H1 (cell line): ENCODE results near the gene MAP1LC3A. TPM values are rescaled to one million over a fixed set of nuclear protein-coding genes. Genes with fewer than 3 reads are reported as not detected.

ENCODE experiments used
- EGR1 ChIP-seq: IDR thresholded peaks from 2 replicates; pipeline ENCODE4 v1.6.1; 2011; ENCODE audit warnings: low read depth, low read length, borderline replicate concordance
- KDM1A ChIP-seq: fragments of 200-600, 300-600 bp; sonication (generic); IDR thresholded peaks from 2 replicates; pipeline ENCODE4 v1.7.1; 2016; ENCODE audit warnings: mild to moderate bottlenecking, low read length, borderline replicate concordance
- SIX5 ChIP-seq: IDR thresholded peaks from 2 replicates; pipeline ENCODE4 v1.6.1; 2011; ENCODE audit warnings: mild to moderate bottlenecking, low read depth, low read length
- polyA plus RNA-seq, 7 experiments: library from polyadenylated mRNA; depleted of rRNA in 3 of 7; stranded (reverse) in 5 of 7; unstranded in 2 of 7; fragments of >200 nt in 5 of 7; fragments of 200-250 nt in 2 of 7; gene quantifications; 1 replicate in 5 of 7; 2 replicates in 1 of 7; 4 replicates in 1 of 7; pipeline versions ENCODE4 v1.2.1 to v1.2.3, GENCODE V29; 2011 to 2013; ENCODE audit warnings: missing spikeins in 2 of 7, mixed read lengths in 2 of 7
- total RNA-seq: library from RNA; stranded (reverse); fragmentation: NEBNext Ultra II Directional; extraction: Animal tissue kit (Norgen Biotek cat#: 25700); gene quantifications from 2 replicates; pipeline ENCODE4 v1.2.1, GENCODE V29; 2021
- TF ChIP-seq, protein P1 (sequence below), 3 experiments: IDR thresholded peaks; 1 replicate in 2 of 3; 2 replicates in 1 of 3; pipeline versions ENCODE4 v1.5.1 to v1.6.1; 2011; ENCODE audit warnings: low read length in 3 of 3, mild to moderate bottlenecking in 3 of 3, inconsistent platforms in 2 of 3, low read depth in 1 of 3, moderate library complexity in 1 of 3; ENCODE audit not compliant: insufficient read depth in 1 of 3; ENCODE audit errors: control extremely low read depth in 1 of 3

Gene MAP1LC3A
- total and polyA plus RNA-seq, 2 of the 8 experiments (the other 6 are each of a cell fraction or from before 2014, with no cell fraction given), result 5.0 to 6.1 TPM

DNA sequence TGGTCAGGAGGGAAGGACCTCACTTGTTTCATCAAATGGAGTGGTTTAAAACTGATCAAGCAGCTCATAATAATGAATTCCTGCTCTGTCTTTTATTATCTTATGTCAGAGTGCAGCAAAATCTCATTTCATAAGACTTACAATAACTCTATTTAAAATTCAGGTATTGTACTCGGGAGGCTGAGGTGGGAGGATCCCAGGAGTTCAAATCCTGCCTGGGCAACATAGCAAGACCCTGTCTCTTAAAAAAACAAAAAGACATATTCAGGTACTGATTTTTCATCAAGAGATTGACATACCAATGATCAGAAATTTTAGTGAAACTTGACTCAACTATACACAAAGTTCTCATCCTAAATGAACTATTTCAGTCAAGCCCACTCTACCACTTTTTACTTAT lies 47.9 kb upstream of the MAP1LC3A start (continued):
- TF ChIP-seq, protein P1, sequence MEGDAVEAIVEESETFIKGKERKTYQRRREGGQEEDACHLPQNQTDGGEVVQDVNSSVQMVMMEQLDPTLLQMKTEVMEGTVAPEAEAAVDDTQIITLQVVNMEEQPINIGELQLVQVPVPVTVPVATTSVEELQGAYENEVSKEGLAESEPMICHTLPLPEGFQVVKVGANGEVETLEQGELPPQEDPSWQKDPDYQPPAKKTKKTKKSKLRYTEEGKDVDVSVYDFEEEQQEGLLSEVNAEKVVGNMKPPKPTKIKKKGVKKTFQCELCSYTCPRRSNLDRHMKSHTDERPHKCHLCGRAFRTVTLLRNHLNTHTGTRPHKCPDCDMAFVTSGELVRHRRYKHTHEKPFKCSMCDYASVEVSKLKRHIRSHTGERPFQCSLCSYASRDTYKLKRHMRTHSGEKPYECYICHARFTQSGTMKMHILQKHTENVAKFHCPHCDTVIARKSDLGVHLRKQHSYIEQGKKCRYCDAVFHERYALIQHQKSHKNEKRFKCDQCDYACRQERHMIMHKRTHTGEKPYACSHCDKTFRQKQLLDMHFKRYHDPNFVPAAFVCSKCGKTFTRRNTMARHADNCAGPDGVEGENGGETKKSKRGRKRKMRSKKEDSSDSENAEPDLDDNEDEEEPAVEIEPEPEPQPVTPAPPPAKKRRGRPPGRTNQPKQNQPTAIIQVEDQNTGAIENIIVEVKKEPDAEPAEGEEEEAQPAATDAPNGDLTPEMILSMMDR (IDR thresholded peaks at IDR 0.05; ENCODE audit: control extremely low read depth in 1 of 3, insufficient read depth in 1 of 3, low read depth in 1 of 3, low read length in 3 of 3), result no peak
- TF ChIP-seq EGR1, result no peak
- TF ChIP-seq KDM1A, result no peak
- TF ChIP-seq SIX5, result no peak
